GM23248 (cell line): Measurements from ENCODE around the gene CSH1. TPM values are rescaled to one million over a fixed set of nuclear protein-coding genes. Genes with fewer than 3 reads are reported as not detected.

Source experiments
- DNase-seq: peaks from one replicate; pipeline ENCODE4 v3.0.0-alpha.2; 2015
- H2AFZ ChIP-seq: fragments of 200-600 bp; sonication (generic); 2 replicates; pipeline ENCODE4 v1.6.1; 2016; ENCODE audit warnings: antibody characterized with exemption
- H3F3A ChIP-seq: fragments of 200-600 bp; sonication (generic); 2 replicates; pipeline ENCODE4 v1.6.1; 2016; ENCODE audit warnings: mild to moderate bottlenecking, antibody characterized with exemption, mixed run types; ENCODE audit not compliant: insufficient read depth
- H3K27ac ChIP-seq: fragments of 200-600 bp; sonication (generic); 2 replicates; pipeline ENCODE4 v1.5.1; 2016; ENCODE audit warnings: mild to moderate bottlenecking
- H3K27me3 ChIP-seq: fragments of 200-600 bp; sonication (generic); replicated peaks from 2 replicates; pipeline ENCODE4 v1.6.1; 2016; ENCODE audit warnings: mild to moderate bottlenecking; ENCODE audit not compliant: insufficient read depth
- H3K36me3 ChIP-seq: fragments of 200-600 bp; sonication (generic); 2 replicates; pipeline ENCODE4 v1.6.1; 2016; ENCODE audit warnings: low read depth, mild to moderate bottlenecking
- H3K4me1 ChIP-seq: fragments of 200-600 bp; sonication (generic); 2 replicates; pipeline ENCODE4 v1.6.1; 2016; ENCODE audit warnings: mild to moderate bottlenecking; ENCODE audit not compliant: insufficient read depth
- H3K4me2 ChIP-seq: fragments of 200-600 bp; sonication (generic); one replicate; pipeline ENCODE4 v1.6.1; 2016; ENCODE audit warnings: mild to moderate bottlenecking; ENCODE audit not compliant: unreplicated experiment
- H3K4me3 ChIP-seq: fragments of 200-600 bp; sonication (generic); 2 replicates; pipeline ENCODE4 v1.5.1; 2016; ENCODE audit warnings: mild to moderate bottlenecking
- H3K79me2 ChIP-seq: fragments of 200-600 bp; sonication (generic); 2 replicates; pipeline ENCODE4 v1.6.1; 2016; ENCODE audit warnings: mild to moderate bottlenecking; ENCODE audit not compliant: insufficient read depth
- H3K9ac ChIP-seq: fragments of 200-600 bp; sonication (generic); 2 replicates; pipeline ENCODE4 v1.6.1; 2016; ENCODE audit warnings: mild to moderate bottlenecking
- H3K9me2 ChIP-seq: fragments of 200-600 bp; sonication (generic); 2 replicates; pipeline ENCODE4 v1.6.1; 2016; ENCODE audit warnings: mixed run types, mild to moderate bottlenecking, moderate library complexity; ENCODE audit not compliant: insufficient read depth
- H3K9me3 ChIP-seq: fragments of 200-600 bp; sonication (generic); one replicate; pipeline ENCODE4 v1.6.1; 2017; ENCODE audit warnings: low read depth
- H4K20me1 ChIP-seq: fragments of 200-600 bp; sonication (generic); 2 replicates; pipeline ENCODE4 v1.6.0; 2016; ENCODE audit not compliant: insufficient read depth
- EZH2 ChIP-seq: fragments of 200-600 bp; sonication (generic); IDR thresholded peaks from 2 replicates; pipeline ENCODE4 v1.6.1; 2018; ENCODE audit warnings: antibody characterized with exemption, mild to moderate bottlenecking; ENCODE audit not compliant: insufficient read depth, poor library complexity, severe bottlenecking
- EZH2phosphoT487 ChIP-seq: fragments of 200-600 bp; sonication (generic); IDR thresholded peaks from 2 replicates; pipeline ENCODE4 v1.6.1; 2018; ENCODE audit warnings: antibody characterized with exemption, moderate library complexity, mild to moderate bottlenecking, low read depth; ENCODE audit not compliant: insufficient read depth
- WGBS, 2 experiments: methylation state at CpG; one replicate each; pipeline ENCODE4 v1.1.6; 2015 to 2017; ENCODE audit warnings: low lambda C conversion rate in 2 of 2, low coverage in 1 of 2; ENCODE audit errors: missing lambda C conversion rate in 2 of 2; 5-methylcytosine and 5-hydroxymethylcytosine counted together
- in situ Hi-C: fragments of 300-500 bp; cut with MboI; formaldehyde crosslinking; loops from 2 replicates; pipeline ENCODE4 v1.15.0; 2020
- polyA plus RNA-seq: library from polyadenylated mRNA; unstranded; fragments of >200 nt; fragmentation: Nextera tagmentation; extraction: Ambion mirVana; gene quantifications from 2 replicates; pipeline ENCODE4 v1.2.1, GENCODE V29; 2016
- total RNA-seq: library from RNA; depleted of rRNA; stranded (reverse); fragments of >200 nt; shearing (Covaris generic); gene quantifications from 2 replicates; pipeline ENCODE4 v1.2.3, GENCODE V29; 2014

Gene CSH1
- total and polyA plus RNA-seq, 2 experiments from 2014 or later, result not detected

- DNase-seq, result no peak
- H3K27ac ChIP-seq, result no peak overlapping the region
- H3K36me3 ChIP-seq, result no peaks in the 10 kb centered on the region
- H3K79me2 ChIP-seq, result no peaks in the 10 kb centered on the region
- no peaks in the 10 kb centered on the region for H3K27me3 ChIP-seq
- no peaks in the 10 kb centered on the region for H3K4me1 ChIP-seq
- H3K4me2 ChIP-seq, result no peak overlapping the region
- in situ Hi-C loops, result no loop called here
- no peaks in the 10 kb centered on the region for H3K9me3 ChIP-seq
- no peaks in the 10 kb centered on the region for H3F3A ChIP-seq
- no peak overlapping the region for H3K9ac ChIP-seq
- H3K9me2 ChIP-seq, result no peaks in the 10 kb centered on the region
- H3K4me3 ChIP-seq, result no peak overlapping the region
- WGBS, 2 experiments, result 84 to 86% methylated on average over 21 of the region's 21 CpGs
- TF ChIP-seq EZH2phosphoT487 (no peak), EZH2 (no peak)
- no peaks in the 10 kb centered on the region for H4K20me1 ChIP-seq
- no peak overlapping the region for H2AFZ ChIP-seq
Observed at GRCh38 chr17:63942309-63942985, 46.1 kb upstream of the CSH1 start.

GRCh38 chr17:63941751-63942150 is 45.4 kb upstream of the CSH1 start:
- no peak overlapping the region for H2AFZ ChIP-seq
- H3K9me2 ChIP-seq, result no peaks in the 10 kb centered on the region
- H3K79me2 ChIP-seq, result no peaks in the 10 kb centered on the region
- TF ChIP-seq EZH2, result no peak
- no peak for TF ChIP-seq EZH2phosphoT487
- no peaks in the 10 kb centered on the region for H3K36me3 ChIP-seq
- WGBS, 2 experiments, result 83 to 86% methylated on average over 19 to 23 of the region's 23 CpGs
- no peak overlapping the region for H3K4me2 ChIP-seq
- DNase-seq, result no peak
- no peak overlapping the region for H3K9ac ChIP-seq
- H3K27me3 ChIP-seq, result no peaks in the 10 kb centered on the region
- no peaks in the 10 kb centered on the region for H3K4me1 ChIP-seq
- no peaks in the 10 kb centered on the region for H4K20me1 ChIP-seq
- no peak overlapping the region for H3K4me3 ChIP-seq
- in situ Hi-C loops, result no loop called here
- H3K9me3 ChIP-seq, result no peaks in the 10 kb centered on the region
- H3K27ac ChIP-seq, result no peak overlapping the region
- no peaks in the 10 kb centered on the region for H3F3A ChIP-seq

DNA sequence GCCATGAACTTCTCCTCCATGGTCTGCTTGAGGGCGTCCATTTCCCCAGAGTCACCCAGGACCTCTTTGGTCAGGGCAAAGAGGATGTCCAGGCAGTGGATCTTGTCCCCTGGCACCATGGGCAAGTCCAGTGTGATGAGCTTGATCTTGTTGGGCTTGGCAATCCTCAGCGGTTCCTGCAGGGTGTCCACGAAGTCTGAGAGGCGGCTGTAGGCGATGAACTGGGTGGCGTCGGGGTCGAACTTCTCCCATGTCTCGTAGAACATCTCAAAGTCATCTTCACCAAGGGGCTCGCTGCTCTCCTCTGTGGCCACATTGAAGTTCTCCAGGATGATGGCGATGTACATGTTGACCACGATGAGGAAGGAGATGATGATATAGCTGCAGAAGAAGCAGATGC is 44.8 kb upstream of the CSH1 start:
- Histone ChIP-seq H3K27ac (no peak overlapping the region), H4K20me1 (no peaks in the 10 kb centered on the region), H3K9me3 (no peaks in the 10 kb centered on the region), H3K36me3 (no peaks in the 10 kb centered on the region), H3K4me1 (no peaks in the 10 kb centered on the region), H3K27me3 (peaks cover 2% of the 10 kb centered on the region), H3K9ac (no peak overlapping the region), H3K79me2 (no peaks in the 10 kb centered on the region), H2AFZ (no peak overlapping the region), H3K4me3 (no peak overlapping the region), H3K4me2 (no peak overlapping the region), H3F3A (no peaks in the 10 kb centered on the region), H3K9me2 (no peaks in the 10 kb centered on the region)
- in situ Hi-C loops, result no loop called here
- TF ChIP-seq EZH2 (no peak), EZH2phosphoT487 (no peak)
- DNase-seq, result no peak
- 79 to 82% methylated on average over 12 of the region's 12 CpGs for WGBS, 2 experiments

- Histone ChIP-seq H3K4me1 (no peaks in the 10 kb centered on the region), H3K27me3 (peaks cover 8% of the 10 kb centered on the region), H4K20me1 (no peaks in the 10 kb centered on the region), H3K27ac (no peak overlapping the region), H3K4me3 (no peak overlapping the region), H3K36me3 (no peaks in the 10 kb centered on the region), H3K9me3 (no peaks in the 10 kb centered on the region), H2AFZ (no peak overlapping the region), H3K4me2 (no peak overlapping the region), H3K9me2 (no peaks in the 10 kb centered on the region), H3K9ac (no peak overlapping the region), H3K79me2 (no peaks in the 10 kb centered on the region), H3F3A (no peaks in the 10 kb centered on the region)
- 73 to 82% methylated on average over 13 to 14 of the region's 14 CpGs for WGBS, 2 experiments
- in situ Hi-C loops, result no loop called here
- no peak for DNase-seq
- TF ChIP-seq EZH2, result no peak
- no peak for TF ChIP-seq EZH2phosphoT487
Observed at GRCh38 chr17:63940584-63940983, 44.2 kb upstream of the CSH1 start.

DNA sequence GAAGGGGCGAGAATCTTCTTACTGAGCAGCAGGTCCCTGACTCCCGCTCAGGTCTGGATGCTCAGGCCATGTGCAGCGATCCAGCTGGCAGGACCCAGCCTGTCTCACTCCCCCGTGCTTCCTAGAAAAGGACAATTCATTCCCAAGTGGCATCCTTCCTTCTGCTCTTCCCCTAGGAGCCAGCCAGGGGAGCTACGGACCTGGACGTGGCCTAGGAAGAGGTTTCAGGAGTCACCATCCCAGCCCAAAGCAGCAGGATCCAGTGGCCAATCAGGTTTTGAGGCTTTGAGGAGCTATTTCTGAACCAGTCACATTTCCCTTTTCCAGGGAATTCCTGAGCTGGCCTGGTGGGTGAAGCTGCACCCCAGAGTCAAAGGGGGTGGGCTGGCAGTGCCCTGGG is 43.5 kb upstream of the CSH1 start:
- Histone ChIP-seq H3K27ac (no peak overlapping the region), H3K36me3 (no peaks in the 10 kb centered on the region), H3K9ac (no peak overlapping the region), H3K9me3 (no peaks in the 10 kb centered on the region), H3K4me3 (no peak overlapping the region), H2AFZ (no peak overlapping the region), H3K79me2 (no peaks in the 10 kb centered on the region), H4K20me1 (no peaks in the 10 kb centered on the region), H3K27me3 (peaks cover 8% of the 10 kb centered on the region), H3K9me2 (no peaks in the 10 kb centered on the region), H3F3A (no peaks in the 10 kb centered on the region), H3K4me1 (no peaks in the 10 kb centered on the region), H3K4me2 (no peak overlapping the region)
- WGBS, 2 experiments, result 43 to 61% methylated on average over 6 of the region's 6 CpGs
- in situ Hi-C loops, result no loop called here
- no peak for DNase-seq
- no peak for TF ChIP-seq EZH2phosphoT487
- no peak for TF ChIP-seq EZH2
